Measurements from ENCODE around the gene CHSY1.

CHSY1 gene

DNA sequence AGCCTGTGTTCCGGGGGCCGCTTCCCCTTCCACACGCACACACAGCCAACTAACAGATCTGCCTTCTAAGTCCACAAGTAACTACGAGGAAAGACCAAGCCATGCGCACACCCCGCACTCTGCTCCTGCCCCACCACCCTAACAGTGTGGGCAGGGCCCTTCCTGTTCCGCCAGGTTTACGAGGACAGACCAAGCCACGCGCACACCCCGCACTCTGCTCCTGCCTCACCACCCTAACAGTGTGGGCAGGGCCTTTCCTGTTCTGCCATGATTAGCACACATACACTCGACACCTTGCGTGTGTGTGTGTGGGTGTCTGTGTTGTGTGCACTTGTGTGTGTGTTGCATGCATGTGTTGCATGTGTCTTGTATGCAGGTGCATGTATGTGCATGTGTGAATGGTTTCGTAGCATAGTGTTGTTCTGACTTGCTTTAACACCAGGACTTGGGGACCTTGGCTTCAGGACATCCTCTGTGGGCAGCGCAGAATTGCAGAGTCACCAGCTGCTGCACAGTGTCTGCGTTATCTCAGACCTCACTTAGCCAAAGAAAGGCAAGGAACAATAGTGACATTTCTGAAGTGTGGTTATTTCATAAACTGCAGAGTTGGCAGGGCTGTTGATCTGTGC is 114.4 kb downstream of the CHSY1 start:
- no peak for TF ChIP-seq TCF12 (IDR thresholded peaks at IDR 0.05; ENCODE audit: low read depth)
- no peak for TF ChIP-seq CEBPB (IDR thresholded peaks at IDR 0.05)

DNA sequence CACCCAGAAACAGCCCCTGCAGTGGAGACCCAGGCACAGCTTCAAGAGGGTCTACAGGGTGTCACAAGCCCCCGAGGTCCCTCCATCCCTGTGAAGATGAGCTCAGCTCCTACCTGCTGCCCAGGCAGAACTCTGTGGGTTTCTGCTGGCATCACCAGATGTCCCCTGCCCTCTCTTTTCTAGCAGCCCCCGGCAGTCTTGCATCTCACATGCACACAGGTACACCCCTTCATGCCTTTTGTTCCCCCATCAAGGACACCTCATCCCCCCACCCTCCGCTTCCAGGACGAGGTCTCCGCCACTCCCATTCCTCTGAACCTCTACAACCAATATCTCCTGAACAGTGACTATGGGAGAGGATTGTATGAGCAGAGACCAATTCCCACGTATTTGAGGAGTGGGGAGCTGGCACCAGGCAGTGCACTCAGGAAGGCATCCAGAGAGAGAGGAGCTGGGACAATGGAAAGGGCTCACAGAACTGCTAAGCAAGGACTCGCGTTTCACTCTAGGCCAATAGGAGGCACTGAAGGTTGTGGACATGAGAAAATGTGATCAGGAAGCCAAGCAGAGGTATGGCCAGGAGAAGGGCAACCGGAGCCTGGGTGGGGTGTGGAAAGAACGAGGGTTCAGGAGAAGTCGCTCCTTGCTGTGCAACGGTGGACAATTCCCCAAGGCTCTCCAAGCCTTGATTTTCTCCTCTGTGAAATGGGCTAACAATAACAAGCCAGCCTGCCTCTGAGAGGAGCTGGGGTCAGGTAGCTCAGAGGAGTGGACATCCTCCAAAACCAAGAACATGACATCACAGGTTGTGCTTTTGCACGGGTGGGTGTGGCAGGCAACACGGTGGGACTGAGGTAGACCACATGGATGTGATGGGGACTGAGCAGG is 115.2 kb downstream of the CHSY1 start:
- no peak for TF ChIP-seq EGR1 (IDR thresholded peaks at IDR 0.05)
- TF ChIP-seq ZBTB7A (IDR thresholded peaks at IDR 0.05; ENCODE audit: low read depth): no peak
- TF ChIP-seq NFIC (IDR thresholded peaks at IDR 0.05): no peak
- no peak for TF ChIP-seq CREB1 (IDR thresholded peaks at IDR 0.05; ENCODE audit: low read depth)
- no peak for TF ChIP-seq TEAD4 (IDR thresholded peaks at IDR 0.05)
- no peak for TF ChIP-seq TAF1 (IDR thresholded peaks at IDR 0.05; ENCODE audit: low read depth)
- no peak; the same call in 1 of the 2 replicates for TF ChIP-seq RAD21 (IDR thresholded peaks at IDR 0.05; ENCODE audit: low read depth)

DNA sequence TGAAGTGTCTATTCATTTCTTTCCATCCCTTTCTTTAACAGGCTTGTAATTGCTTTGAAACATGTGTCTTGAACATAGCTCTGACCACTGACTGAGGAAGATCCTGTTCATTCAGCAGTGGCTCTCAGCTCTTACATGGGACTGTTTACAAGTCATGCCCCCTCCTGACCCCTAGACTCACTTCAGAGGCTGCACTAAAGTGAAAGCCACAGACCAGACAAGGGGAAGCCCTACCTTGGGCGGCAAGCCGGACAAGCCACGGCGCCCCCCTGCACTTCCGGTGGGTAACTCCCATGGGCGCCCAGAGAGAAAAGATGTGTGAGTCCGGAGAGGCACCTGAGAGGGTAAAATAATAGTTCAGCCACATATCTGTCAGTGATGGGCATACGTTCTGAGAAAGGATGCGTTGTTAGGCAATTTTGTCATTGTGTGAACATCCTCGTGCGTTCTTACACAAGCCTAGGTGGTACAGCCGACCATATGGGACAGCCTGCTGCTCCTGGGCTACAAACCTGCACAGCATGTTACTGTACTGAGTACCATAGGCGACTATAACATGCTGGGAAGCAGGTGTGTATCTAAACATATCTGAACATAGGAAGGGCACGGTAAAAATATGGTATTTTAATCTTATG is 116.2 kb downstream of the CHSY1 start:
- TF ChIP-seq EP300 (IDR thresholded peaks at IDR 0.05; ENCODE audit: borderline replicate concordance) (no peak), CEBPB (IDR thresholded peaks at IDR 0.05) (no peak), NFIC (IDR thresholded peaks at IDR 0.05) (no peak), CREB1 (IDR thresholded peaks at IDR 0.05; ENCODE audit: low read depth) (no peak), TEAD4 (IDR thresholded peaks at IDR 0.05) (no peak), FOXM1 (IDR thresholded peaks at IDR 0.05; ENCODE audit: borderline replicate concordance, low read depth) (no peak), ZBTB7A (IDR thresholded peaks at IDR 0.05; ENCODE audit: low read depth) (no peak), TCF12 (IDR thresholded peaks at IDR 0.05; ENCODE audit: low read depth) (no peak), RAD21 (IDR thresholded peaks at IDR 0.05; ENCODE audit: low read depth) (no peak), EGR1 (IDR thresholded peaks at IDR 0.05) (no peak), TAF1 (IDR thresholded peaks at IDR 0.05; ENCODE audit: low read depth) (no peak), YY1 (IDR thresholded peaks at IDR 0.05; ENCODE audit: low read depth) (no peak)
- TF ChIP-seq, protein P1, sequence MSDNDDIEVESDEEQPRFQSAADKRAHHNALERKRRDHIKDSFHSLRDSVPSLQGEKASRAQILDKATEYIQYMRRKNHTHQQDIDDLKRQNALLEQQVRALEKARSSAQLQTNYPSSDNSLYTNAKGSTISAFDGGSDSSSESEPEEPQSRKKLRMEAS (IDR thresholded peaks at IDR 0.05): no peak
- TF ChIP-seq, protein P2, sequence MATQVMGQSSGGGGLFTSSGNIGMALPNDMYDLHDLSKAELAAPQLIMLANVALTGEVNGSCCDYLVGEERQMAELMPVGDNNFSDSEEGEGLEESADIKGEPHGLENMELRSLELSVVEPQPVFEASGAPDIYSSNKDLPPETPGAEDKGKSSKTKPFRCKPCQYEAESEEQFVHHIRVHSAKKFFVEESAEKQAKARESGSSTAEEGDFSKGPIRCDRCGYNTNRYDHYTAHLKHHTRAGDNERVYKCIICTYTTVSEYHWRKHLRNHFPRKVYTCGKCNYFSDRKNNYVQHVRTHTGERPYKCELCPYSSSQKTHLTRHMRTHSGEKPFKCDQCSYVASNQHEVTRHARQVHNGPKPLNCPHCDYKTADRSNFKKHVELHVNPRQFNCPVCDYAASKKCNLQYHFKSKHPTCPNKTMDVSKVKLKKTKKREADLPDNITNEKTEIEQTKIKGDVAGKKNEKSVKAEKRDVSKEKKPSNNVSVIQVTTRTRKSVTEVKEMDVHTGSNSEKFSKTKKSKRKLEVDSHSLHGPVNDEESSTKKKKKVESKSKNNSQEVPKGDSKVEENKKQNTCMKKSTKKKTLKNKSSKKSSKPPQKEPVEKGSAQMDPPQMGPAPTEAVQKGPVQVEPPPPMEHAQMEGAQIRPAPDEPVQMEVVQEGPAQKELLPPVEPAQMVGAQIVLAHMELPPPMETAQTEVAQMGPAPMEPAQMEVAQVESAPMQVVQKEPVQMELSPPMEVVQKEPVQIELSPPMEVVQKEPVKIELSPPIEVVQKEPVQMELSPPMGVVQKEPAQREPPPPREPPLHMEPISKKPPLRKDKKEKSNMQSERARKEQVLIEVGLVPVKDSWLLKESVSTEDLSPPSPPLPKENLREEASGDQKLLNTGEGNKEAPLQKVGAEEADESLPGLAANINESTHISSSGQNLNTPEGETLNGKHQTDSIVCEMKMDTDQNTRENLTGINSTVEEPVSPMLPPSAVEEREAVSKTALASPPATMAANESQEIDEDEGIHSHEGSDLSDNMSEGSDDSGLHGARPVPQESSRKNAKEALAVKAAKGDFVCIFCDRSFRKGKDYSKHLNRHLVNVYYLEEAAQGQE (IDR thresholded peaks at IDR 0.05; ENCODE audit: low read depth): no peak
- TF ChIP-seq, protein P3, sequence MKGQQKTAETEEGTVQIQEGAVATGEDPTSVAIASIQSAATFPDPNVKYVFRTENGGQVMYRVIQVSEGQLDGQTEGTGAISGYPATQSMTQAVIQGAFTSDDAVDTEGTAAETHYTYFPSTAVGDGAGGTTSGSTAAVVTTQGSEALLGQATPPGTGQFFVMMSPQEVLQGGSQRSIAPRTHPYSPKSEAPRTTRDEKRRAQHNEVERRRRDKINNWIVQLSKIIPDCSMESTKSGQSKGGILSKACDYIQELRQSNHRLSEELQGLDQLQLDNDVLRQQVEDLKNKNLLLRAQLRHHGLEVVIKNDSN (IDR thresholded peaks at IDR 0.05): no peak

DNA sequence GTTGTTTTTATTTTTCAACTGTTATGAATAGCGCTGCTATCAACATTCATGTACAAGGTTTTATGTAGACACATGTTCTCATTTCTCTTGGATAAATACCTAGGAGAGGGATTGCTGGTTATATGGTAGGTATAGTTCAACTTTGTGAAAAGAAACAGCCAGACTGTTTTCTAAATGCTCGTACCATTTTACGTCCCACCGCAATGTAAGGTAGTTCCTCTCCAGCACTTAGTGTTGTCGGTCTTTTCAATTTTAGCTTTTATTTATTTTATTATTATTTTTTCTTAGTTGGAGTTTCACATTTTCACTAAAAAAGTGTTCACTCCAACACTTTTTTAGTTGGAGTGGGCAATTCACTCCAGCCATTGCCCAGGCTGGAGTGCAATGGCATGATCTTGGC is 117.1 kb downstream of the CHSY1 start:
- no peak for TF ChIP-seq CEBPB (IDR thresholded peaks at IDR 0.05)
- no peak for TF ChIP-seq ZBTB7A (IDR thresholded peaks at IDR 0.05; ENCODE audit: low read depth)
- TF ChIP-seq, protein P1 (IDR thresholded peaks at IDR 0.05): no peak
- TF ChIP-seq, protein P3 (IDR thresholded peaks at IDR 0.05): no peak
- no peak for TF ChIP-seq EGR1 (IDR thresholded peaks at IDR 0.05)
- no peak for TF ChIP-seq FOXM1 (IDR thresholded peaks at IDR 0.05; ENCODE audit: borderline replicate concordance, low read depth)

DNA sequence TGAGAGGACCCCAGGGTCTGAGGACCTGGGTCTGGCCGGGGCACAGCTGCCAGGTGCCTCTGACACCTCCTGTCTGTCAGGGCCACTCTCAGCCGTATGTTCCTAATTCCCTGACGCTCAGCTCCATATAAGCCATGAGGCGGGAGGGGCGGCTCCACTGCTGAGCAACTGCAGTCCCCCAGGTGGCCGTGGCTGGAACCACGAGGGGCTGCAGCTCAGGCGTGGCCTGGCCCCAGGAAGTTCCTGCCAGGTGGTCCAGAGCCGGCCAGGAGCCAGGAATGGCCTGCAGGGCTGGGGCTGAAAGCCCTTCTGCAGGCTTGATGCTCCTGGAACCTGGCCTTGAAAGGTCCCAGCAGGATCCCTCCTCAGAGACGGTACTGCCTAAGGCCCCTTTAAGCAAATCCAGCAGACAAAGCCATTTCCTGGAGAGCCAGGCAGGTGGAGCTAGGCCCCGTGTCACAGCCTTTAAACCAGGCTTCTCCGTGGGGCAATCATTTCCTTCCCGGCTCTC is 118.0 kb downstream of the CHSY1 start:
- TF ChIP-seq TEAD4 (IDR thresholded peaks at IDR 0.05) (no peak), FOXM1 (IDR thresholded peaks at IDR 0.05; ENCODE audit: borderline replicate concordance, low read depth) (no peak), TCF12 (IDR thresholded peaks at IDR 0.05; ENCODE audit: low read depth) (peak; percentile 51; the same call in 1 of the 2 replicates)

DNA sequence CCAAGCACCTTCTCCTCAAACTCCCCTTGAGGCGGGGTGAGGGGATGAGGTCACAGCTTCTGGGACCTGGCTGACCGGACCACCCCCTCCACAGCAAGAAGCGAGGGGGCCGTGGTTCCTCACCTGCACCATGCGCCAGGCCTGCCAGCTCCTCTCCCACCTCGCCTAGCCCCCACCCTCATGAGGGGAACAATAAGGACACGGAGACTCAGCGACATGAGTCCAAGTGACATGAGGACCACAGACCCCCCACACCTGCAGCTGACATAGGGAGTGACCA is 118.7 kb downstream of the CHSY1 start:
- TF ChIP-seq NFIC (IDR thresholded peaks at IDR 0.05) (no peak), CEBPB (IDR thresholded peaks at IDR 0.05) (no peak), ZBTB7A (IDR thresholded peaks at IDR 0.05; ENCODE audit: low read depth) (no peak), EGR1 (IDR thresholded peaks at IDR 0.05) (no peak), TEAD4 (IDR thresholded peaks at IDR 0.05) (no peak), EP300 (IDR thresholded peaks at IDR 0.05; ENCODE audit: borderline replicate concordance) (no peak), TCF12 (IDR thresholded peaks at IDR 0.05; ENCODE audit: low read depth) (no peak), FOXM1 (IDR thresholded peaks at IDR 0.05; ENCODE audit: borderline replicate concordance, low read depth) (no peak), CREB1 (IDR thresholded peaks at IDR 0.05; ENCODE audit: low read depth) (no peak), TAF1 (IDR thresholded peaks at IDR 0.05; ENCODE audit: low read depth) (no peak)
- TF ChIP-seq, protein P1 (IDR thresholded peaks at IDR 0.05): no peak
- TF ChIP-seq, protein P3 (IDR thresholded peaks at IDR 0.05): no peak
- TF ChIP-seq, protein P2 (IDR thresholded peaks at IDR 0.05; ENCODE audit: low read depth): no peak

Measured in Ishikawa (cell line).